GM21526 (cell line): ENCODE measurements around the gene ICOS.

Experiments
- ATAC-seq: cut with Tn5 transposase; IDR thresholded peaks from one replicate; pipeline ENCODE4 v1.9.1; 2021; ENCODE audit warnings: moderate library complexity; ENCODE audit not compliant: unreplicated experiment, low FRiP score

ICOS gene

DNA sequence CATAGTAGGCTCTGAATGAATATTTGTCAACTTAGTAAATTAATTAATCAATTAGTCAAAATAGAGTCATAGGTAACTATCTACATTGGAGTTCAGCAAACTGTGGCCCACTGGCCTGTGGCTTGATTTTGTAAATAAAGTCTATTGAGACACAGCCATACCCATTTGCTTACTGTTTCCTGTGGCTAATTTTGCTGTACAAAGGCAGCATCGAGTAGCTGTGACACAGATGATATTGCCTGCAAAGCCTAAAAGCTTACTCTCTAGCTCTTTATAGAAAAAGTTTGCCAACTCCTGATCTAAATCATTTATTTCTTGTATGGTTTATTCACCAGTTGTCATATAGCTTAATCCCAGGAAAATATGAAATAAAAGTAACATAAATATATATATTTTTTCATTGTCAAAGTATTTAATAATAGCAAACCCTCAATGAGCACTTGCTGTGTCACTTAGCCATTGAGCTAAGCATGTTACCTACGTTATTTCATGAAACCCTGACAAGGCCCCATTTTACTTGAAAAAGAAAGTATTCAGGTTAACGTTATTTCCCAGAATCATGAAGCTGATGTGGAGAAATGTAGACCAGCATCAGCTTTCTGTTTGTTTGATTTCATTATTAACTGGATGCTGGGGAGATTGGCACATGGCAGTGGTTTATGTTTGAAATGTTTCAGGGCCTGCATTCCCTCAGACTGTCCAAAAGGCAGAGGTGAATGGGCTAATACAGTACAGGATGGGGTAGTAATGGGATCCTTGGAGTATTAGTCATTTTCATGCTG lies 69.6 kb downstream of the ICOS start:
- ATAC-seq, result no peak

DNA sequence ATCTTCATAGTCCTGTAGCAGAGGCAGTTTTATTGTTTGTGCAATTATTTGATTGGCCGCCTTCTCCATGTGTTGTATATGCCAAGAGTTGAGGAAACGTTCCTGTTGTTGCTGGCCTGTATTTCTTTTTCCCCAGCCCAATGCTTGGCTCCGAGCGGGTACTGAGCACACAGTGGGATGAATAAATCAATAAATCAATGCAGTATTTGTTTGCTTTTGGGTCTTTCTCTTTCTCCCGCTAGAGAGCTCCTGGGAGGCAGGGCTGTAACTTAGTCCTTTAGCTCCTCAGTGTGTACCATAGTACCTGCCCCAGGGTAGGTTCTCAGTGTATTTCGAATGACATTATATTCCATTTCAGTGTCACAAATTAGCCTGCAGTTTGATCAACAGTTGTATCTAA lies 71.8 kb downstream of the ICOS start:
- ATAC-seq, result no peak

DNA sequence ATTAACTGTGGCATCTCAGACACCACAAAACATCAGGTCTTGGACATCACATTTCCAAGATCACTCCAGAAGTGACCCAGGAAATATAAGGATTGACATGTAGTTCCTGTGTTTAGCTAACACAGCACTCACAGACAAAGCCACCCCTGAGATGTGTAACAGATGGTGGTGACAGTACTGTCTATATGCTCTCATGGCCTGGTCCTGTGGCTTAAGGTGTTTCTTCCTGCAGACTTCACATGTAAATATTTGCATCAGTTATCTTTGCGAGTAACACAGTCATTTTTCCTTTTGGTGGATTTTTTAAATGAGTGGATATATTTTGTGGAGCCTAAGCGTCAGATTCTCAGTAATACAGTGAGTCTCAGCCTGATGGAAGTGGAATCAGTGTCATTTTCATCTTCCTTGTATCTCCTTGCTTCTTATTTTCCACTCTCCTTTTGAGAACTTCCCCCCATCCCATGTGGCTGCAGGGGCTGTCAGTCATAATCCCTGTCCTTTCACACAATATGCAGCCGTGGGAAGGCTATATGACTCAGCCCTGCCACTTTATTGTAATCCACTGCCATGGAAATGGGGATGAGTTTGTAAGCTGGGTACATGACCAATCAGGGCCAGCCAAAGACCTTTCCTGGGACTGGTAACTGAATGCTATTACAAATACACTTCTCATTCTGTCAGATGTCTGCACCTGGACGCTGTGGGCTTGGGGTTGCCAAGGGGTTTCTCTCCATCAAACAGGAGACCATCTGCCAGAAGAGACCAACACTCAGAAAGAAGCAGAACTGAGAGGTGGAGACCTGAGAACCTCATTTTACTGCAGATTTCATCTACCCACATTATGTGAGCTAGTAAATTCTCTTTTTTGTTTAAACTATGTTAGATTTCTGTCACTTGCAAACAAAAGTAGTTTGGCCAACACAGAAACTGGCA lies 74.3 kb downstream of the ICOS start:
- no peak for ATAC-seq
